IPS DF 6.9 (cell line): ENCODE data around the gene ALG1L2.
"Not testable (repeated sequence)": the region's sequence is repeated elsewhere in the genome, so short reads cannot be mapped to it uniquely, and the experiment has no call there.

ENCODE experiments used
- DNase-seq: peaks from one replicate; pipeline ENCODE4 v3.0.0-alpha.2; 2013; ENCODE audit warnings: low read depth, low spot score
- H3K27ac ChIP-seq: one replicate; pipeline ENCODE4 v1.5.1; 2013; ENCODE audit warnings: low read length, control low read depth
- H3K27me3 ChIP-seq: 2 replicates; pipeline ENCODE4 v1.6.1; 2013; ENCODE audit warnings: mild to moderate bottlenecking, low read length; ENCODE audit not compliant: control insufficient read depth, insufficient read depth
- H3K36me3 ChIP-seq: 2 replicates; pipeline ENCODE4 v1.6.1; 2013; ENCODE audit warnings: low read length; ENCODE audit not compliant: control insufficient read depth, insufficient read depth
- H3K4me1 ChIP-seq: 2 replicates; pipeline ENCODE4 v1.6.1; 2013; ENCODE audit warnings: low read length; ENCODE audit not compliant: control insufficient read depth, insufficient read depth
- H3K4me3 ChIP-seq: 2 replicates; pipeline ENCODE4 v1.5.1; 2013; ENCODE audit warnings: mild to moderate bottlenecking, low read length
- H3K9me3 ChIP-seq: 2 replicates; pipeline ENCODE4 v1.6.1; 2013; ENCODE audit warnings: low read length, inconsistent platforms; ENCODE audit not compliant: control insufficient read depth, insufficient read depth
- WGBS: extraction: QIAGEN DNeasy Blood & Tissue Kit; methylation state at CpG from one replicate; pipeline ENCODE4 v1.1.7; 2013; ENCODE audit warnings: mixed read lengths, missing lambda C conversion rate; ENCODE audit not compliant: insufficient read length, insufficient coverage; 5-methylcytosine and 5-hydroxymethylcytosine counted together

ALG1L2 gene

DNA sequence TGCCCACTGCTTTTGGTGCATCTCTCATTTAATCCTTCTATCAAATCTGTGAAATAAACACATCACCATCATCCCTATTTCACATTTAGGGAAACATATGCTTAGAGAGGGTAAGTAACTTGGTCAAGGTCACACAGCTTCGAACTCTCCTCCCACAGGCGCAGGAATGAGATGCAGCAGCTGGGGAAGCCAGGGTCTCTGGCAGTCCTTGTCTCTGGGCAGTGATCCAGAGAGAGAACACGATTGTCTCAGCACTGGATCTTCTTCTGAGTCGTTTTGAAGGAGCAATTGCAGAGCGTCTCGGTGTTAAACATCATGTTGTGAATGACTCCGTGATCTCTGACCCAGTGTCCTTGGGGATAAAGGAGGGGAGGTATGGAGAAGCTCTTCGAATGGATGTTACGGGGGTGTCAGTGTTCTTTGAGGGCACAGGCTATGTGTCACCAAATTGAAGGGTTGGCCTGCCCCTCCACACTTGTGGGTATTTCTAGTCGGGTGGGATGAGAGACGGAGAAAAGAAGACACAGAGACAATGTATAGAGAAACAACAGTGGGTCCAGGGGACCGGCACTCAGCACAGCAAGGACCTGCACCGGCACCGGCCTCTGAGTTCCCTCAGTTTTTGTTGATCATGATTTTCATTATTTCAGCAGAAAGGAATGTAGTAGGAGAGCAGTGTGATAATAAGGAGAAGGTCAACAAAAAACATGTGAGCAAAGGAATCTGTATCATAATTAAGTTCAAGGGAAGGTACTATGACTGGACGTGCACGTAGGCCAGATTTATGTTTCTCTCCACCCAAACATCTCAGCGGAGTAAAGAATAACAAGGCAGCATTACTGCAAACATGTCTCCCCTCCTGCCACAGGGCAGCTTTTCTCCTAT is 41.5 kb downstream of the ALG1L2 start:
- not testable (repeated sequence) for H3K9me3 ChIP-seq, H3K27me3 ChIP-seq, H3K27ac ChIP-seq, H3K4me3 ChIP-seq, H3K36me3 ChIP-seq, H3K4me1 ChIP-seq, DNase-seq
- WGBS: no CpG with 5 or more reads among the region's 17 CpGs

DNA sequence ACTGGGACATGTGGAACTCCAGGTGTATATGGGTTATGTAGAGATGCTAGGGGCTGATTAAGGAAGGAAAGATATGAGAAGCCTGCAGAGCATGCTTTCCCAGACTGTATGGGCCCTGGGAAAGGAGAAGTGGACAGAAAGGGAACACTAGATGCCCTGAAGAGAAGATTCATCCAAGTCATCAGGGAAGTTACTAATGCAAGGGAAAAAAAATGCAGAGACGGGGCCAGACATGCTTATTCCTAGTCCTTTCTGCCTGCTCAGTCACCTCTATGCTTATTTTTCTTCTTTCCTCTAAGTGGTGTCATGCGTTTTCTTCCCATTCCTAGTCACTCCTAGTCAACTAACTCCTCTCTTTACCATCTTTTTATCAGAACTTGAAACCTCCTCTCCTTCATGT is 43.8 kb downstream of the ALG1L2 start:
- not testable (repeated sequence) for H3K27me3 ChIP-seq, H3K36me3 ChIP-seq, H3K27ac ChIP-seq, H3K4me1 ChIP-seq, H3K4me3 ChIP-seq, H3K9me3 ChIP-seq, DNase-seq
- no CpG with 5 or more reads among the region's 2 CpGs for WGBS

DNA sequence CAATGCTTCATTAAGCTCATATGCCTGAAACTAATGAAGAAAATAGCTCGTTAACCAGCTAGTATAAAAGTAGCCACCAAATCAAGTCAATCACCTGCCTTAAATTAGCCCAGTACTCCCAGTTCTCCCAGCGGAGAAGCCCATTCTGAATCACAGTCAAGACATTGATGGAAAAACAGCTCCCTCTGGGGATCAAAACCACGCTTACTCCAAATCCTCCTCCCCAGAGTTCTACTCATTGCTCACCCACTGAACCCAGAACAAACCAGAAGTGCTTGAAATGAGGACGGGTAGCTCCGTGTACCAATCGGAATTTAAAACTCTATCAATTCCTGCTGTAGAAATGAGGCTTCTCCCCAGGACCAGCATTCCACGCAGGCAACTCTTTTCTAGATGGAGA is 54.7 kb downstream of the ALG1L2 start:
- DNase-seq, H3K36me3 ChIP-seq, H3K9me3 ChIP-seq, H3K27me3 ChIP-seq, H3K4me3 ChIP-seq, H3K4me1 ChIP-seq, H3K27ac ChIP-seq: not testable (repeated sequence)
- WGBS: no CpG with 5 or more reads among the region's 7 CpGs

DNA sequence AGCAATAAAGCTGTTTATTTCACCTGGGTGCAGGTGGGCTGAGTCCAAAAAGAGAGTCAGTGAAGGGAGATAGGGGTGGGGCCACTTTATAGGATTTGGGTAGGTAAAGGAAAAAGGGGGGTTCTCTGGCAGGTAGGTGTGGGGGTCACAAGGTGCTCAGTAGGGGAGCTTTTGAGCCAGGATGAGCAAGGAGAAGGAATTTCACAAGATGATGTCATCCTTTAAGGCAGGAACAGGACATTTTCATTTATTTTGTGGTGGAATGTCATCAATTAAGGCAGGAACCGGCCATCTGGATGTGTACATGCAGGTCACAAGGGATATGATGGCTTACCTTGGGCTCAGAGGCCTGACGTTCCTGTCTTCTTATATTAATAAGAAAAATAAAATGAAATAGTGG is 56.1 kb downstream of the ALG1L2 start:
- H3K36me3 ChIP-seq, H3K4me3 ChIP-seq, H3K9me3 ChIP-seq, H3K4me1 ChIP-seq, DNase-seq, H3K27ac ChIP-seq, H3K27me3 ChIP-seq: not testable (repeated sequence)
- no CpG with 5 or more reads among the region's 2 CpGs for WGBS

DNA sequence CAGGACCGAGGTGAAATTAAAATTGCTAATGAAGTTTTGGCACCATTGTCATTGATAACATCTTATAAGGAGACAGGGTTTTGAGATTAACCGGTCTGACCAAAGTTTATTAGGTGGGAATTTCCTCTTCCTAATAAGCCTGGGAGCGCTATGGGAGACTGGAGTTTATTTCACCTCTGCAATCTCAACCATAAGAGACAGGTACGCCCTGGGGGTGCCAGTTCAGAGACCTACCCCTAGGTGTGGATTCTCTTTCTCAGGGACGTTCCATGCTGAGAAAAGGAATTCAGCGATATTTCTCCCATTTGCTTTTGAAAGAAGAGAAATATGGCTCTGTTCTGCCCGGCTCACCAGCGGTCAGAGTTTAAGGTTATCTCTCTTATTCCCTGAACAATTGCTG is 57.4 kb downstream of the ALG1L2 start:
- not testable (repeated sequence) for H3K36me3 ChIP-seq, H3K27me3 ChIP-seq, H3K9me3 ChIP-seq, H3K4me3 ChIP-seq, DNase-seq, H3K4me1 ChIP-seq, H3K27ac ChIP-seq
- WGBS: no CpG with 5 or more reads among the region's 8 CpGs

DNA sequence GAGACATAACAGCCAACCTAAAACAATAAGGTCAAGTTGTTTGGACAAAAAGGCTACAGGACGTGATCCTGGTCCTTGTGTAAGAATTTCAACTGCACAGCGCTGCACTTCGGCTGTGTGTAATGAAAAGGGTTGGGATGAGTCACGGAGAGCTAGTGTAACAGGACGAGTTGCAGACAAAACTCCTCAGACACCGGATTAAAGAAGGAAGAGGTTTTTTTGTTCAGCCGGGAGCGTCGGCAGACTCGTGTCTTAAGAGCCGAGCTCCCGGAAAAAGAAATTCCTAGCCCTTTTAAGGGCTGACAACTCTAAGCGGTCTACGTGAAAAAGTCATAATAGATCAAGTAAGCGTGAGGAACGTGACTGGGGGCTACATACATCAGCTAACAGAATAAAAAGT is 59.1 kb downstream of the ALG1L2 start:
- WGBS: no CpG with 5 or more reads among the region's 16 CpGs
- not testable (repeated sequence) for H3K36me3 ChIP-seq, H3K4me1 ChIP-seq, H3K27ac ChIP-seq, DNase-seq, H3K9me3 ChIP-seq, H3K27me3 ChIP-seq, H3K4me3 ChIP-seq

DNA sequence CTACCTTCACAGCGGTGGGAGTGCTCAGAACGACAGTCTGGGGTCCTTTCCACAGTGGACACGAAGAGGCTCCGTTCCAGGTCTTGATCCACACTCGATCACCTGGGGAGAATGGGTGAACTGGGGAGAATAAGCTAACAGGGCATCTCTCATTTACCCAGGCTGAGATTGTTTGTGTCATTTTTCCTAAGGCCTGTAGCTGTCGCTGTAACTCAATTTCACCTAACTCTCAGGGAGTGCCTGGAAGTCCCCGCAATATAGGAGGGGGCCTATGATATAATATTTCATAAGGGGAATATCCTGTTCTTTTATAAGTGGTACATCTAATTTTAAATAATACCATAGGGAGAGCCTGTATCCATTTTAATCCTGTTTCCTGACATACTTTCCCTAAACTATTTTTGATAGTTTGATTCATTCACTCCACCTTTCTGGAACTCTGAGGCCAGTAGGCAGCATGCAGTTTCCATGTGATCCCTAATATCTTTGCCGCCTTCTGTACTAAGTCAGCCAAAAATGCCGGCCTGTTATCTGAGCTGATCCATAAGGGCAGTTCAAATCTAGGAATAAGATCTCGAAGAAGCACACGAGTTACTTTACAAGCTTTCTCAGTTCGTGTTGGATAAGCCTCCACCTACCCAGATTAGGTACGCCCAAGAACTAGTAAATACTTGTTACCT is 62.2 kb downstream of the ALG1L2 start:
- no CpG with 5 or more reads among the region's 13 CpGs for WGBS
- H3K36me3 ChIP-seq, H3K27me3 ChIP-seq, H3K9me3 ChIP-seq, DNase-seq, H3K27ac ChIP-seq, H3K4me3 ChIP-seq, H3K4me1 ChIP-seq: not testable (repeated sequence)

DNA sequence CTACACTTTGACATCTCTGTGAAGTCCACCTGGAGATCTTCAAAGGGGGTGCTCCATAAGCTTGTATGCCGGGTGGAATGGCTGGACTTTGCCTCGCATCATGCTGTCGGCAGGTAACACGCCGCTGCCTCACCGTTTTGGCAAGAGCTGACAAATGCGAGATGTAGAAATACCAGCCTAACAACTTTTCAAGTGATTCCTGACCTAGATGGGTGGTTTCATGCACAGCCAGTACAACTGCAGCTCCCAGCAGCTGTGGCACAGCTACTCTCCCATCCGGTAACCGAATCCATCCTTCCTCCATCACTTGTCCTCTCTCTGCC is 62.7 kb downstream of the ALG1L2 start:
- not testable (repeated sequence) for H3K4me3 ChIP-seq, H3K4me1 ChIP-seq, H3K27ac ChIP-seq, H3K9me3 ChIP-seq, H3K36me3 ChIP-seq, DNase-seq, H3K27me3 ChIP-seq
- WGBS: no CpG with 5 or more reads among the region's 9 CpGs

DNA sequence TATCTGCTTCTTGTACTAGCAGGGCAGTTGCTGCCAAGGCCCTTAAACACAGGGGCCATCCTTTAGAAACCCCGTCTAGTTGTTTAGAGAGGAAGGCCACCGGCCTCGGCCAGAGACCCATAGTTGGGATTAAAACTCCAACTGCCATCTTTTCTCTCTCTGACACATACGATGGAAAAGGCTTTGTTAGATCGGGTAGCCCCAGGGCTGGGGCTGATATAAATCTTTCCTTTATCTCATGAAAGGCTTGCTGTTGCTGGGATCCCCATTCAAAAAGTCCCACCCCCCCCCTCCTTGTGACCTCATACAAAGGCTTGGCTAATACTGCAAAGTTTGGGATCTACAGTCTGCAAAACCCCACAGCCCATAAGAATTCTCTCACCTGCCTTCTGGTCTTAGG is 63.8 kb downstream of the ALG1L2 start:
- H3K4me1 ChIP-seq, DNase-seq, H3K4me3 ChIP-seq, H3K36me3 ChIP-seq, H3K9me3 ChIP-seq, H3K27ac ChIP-seq, H3K27me3 ChIP-seq: not testable (repeated sequence)
- no CpG with 5 or more reads among the region's 5 CpGs for WGBS

DNA sequence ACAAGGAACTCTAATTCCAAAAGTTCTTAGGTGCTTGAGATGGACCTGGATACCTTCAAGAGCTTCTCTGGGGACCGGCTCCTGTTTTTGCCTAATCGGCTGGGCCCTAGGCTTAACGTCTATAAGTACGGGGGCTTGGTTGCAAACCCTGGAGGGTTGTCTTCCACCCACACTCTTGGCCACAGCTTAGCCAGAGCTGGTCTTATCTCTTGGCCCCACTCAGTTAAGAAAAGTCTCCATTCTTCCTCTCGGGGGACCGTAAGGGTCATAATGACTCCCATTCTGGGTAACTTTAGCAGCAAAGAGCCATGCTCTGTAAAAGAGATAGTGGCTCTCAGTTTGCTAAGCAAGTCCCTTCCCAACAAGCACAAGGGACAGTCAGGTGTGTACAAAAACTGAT is 64.8 kb downstream of the ALG1L2 start:
- H3K4me1 ChIP-seq, H3K4me3 ChIP-seq, DNase-seq, H3K9me3 ChIP-seq, H3K27ac ChIP-seq, H3K36me3 ChIP-seq, H3K27me3 ChIP-seq: not testable (repeated sequence)
- whole genome bisulfite sequencing: no CpG with 5 or more reads among the region's 6 CpGs
